ENCODE results near the gene ISLR.

ISLR gene

DNA sequence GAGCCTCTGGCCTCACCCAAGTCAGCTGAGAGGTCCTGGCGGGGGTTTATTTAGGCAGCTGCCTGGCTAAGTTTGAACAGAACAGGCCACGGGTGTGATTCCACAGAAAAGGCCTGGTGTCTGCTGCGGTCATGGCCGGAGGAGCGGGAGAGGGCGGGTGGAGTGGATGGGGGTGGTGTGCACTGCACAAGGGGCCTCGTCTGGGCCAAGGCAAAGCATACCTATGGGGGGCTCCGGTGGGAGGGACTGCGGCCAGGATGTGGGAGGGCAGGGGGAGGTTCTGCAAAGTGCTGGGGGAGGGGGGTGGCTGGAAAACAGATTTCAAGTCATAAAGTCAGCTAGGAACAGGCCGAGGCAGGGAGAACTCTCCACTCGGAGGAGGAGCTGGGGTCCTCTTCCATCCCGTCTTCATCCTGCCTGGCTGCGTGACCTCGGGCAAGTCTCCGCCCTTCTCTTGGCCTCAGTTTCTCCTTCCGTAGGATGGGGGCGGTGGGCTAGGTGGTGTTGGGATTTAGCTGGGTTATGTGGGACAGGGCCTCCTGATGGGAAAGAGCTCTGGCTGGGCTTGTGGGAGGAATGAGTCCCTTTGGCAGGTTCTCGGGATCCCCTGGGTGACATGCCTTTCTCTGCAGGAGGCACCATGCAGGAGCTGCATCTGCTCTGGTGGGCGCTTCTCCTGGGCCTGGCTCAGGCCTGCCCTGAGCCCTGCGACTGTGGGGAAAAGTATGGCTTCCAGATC lies 878 bp downstream of the ISLR start:
- FAIRE-seq = no peak

- no peak for FAIRE-seq
These were observed 1.4 kb downstream of the ISLR start for GRCh38 chr15:74174958-74175253.

- no peak for FAIRE-seq
These were observed 2.0 kb downstream of the ISLR start for GRCh38 chr15:74175271-74176191.

DNA sequence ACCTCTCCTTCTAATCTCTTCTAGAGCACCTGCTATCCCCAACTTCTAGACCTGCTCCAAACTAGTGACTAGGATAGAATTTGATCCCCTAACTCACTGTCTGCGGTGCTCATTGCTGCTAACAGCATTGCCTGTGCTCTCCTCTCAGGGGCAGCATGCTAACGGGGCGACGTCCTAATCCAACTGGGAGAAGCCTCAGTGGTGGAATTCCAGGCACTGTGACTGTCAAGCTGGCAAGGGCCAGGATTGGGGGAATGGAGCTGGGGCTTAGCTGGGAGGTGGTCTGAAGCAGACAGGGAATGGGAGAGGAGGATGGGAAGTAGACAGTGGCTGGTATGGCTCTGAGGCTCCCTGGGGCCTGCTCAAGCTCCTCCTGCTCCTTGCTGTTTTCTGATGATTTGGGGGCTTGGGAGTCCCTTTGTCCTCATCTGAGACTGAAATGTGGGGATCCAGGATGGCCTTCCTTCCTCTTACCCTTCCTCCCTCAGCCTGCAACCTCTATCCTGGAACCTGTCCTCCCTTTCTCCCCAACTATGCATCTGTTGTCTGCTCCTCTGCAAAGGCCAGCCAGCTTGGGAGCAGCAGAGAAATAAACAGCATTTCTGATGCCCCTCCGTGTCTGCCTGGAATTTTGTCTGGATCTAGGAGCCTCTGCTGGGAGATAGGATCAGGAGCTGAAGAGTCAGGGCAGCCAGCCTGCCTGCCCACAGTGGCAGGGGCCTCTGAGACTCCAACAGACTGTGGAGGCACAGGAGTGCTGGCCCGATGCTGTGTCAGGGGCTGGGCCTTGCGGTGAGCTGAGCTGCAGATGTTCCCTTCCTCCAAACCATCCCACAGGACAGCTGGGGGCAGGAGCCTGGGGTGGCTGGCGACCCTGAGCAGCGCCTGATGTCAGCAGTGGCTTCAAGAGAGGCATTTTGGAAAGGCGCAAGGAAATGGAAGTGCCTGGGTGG lies 3.0 kb downstream of the ISLR start:
- no peak for FAIRE-seq

DNA sequence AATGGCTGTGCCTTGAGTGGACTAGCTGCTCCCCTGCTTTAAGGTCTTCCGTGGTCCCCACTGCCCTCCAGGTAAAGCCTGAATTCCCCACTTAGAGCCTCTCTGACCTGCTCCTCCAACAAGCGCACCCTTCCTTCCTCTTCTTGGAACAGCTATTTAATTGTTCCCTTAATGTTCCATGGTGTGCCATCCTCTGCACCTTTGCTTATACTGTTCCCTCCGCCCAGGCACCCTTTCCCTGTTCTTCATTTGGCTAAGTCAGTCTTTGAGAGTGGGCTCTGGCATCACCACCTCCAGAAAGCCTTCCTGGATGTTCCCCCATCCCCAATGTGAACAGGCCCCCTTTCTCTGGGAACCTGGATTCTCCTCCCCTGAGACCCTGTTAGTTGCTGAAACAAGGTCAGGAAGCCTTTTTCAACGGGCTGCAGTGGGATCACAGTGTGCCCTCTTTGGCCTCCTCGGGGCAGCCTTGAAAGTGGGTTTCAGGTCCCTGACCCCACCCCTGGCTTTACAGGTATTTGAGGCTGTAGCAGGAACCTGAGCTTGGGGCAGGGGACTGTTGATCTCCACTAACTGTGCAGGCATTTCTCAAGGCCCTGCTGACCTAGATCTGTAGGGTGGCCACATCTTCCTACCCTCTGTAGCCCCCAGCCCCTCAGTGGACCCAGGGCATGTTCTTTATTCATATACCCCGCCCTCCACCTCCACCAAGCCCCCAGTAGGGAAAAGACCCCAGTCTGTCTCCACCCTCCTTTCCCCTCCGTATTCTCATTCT lies 5.0 kb downstream of the ISLR start:
- FAIRE-seq = no peak

- FAIRE-seq = no peak
These were observed 5.8 kb downstream of the ISLR start for GRCh38 chr15:74179101-74179841.

GRCh38 chr15:74179983-74180880 lies 6.7 kb downstream of the ISLR start:
- no peak for FAIRE-seq

- FAIRE-seq = no peak
These were observed 7.5 kb downstream of the ISLR start for GRCh38 chr15:74180881-74181602.

- FAIRE-seq = no peak
These were observed 8.6 kb downstream of the ISLR start for GRCh38 chr15:74182131-74182530.

- no peak for FAIRE-seq
These were observed 11.1 kb downstream of the ISLR start for GRCh38 chr15:74184582-74185091.

DNA sequence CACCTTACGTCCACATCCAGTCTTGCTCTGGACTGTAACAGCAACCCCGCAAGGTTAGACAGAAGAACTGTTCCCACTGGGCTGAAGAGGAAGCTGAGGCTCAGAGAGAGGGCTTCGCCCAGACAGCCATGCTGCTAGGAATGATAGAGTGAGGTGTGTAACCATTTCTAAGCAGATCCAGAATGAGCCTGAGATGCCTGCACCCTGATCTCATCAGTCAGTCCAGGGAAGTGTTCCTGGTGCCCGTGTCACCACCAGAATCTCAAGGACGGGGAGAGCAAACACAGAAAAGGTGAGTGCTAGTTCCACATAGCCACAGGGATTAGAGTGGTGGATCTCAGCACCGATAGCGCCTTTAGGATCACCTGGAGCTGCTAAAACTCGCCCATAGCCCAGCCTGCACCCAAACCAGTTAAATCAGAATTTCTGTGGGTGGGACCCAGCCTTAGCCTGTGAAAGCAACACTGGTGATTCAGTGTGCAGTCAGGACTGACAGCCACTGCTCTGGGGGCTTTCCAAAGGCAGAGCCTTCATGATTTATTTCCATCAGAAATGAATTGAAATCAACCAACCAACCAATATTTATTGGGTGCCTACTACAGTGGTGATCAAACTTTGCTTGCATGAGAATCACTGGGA lies 12.3 kb downstream of the ISLR start:
- no peak for FAIRE-seq

DNA sequence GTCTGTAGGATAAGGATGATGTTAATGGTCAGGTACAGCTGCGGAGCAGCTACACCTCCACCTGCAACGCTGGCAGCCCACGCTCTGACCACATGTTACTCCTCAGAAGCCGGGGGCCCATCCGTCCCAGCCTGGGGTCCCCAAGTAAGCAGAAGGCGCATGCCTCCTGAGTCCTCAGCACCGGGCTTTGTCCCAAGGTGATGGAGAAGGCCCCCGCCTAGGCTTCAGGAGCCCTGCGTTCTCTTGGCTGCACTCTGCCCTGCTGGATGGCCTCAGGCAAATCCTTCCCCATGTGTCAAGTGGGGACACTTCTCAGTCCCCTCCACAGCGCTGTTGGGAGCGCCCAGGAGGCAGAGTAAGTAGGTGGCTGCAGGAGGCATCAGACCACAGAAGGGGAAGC lies 14.7 kb downstream of the ISLR start:
- FAIRE-seq = no peak

DNA sequence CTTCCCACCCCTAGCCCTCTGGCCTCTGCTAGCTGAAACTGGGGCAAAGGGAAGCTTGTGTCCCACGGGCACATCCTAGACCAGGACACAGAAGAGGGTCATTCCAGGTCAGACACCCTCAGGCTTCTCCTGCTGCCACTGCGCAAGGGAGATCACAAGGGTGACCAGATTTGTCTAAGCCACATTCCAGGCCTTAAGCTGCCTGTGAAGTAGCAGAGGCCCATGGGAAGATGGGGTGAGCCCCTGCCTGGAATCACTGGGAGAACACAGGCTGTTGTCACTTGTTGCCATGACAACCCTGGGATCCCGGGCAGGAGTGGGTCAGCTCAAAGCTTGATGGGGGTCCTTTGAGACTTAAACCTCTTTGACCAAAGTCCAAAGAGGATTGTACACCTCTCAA lies 18.3 kb downstream of the ISLR start:
- no peak for FAIRE-seq

GRCh38 chr15:74192751-74193150 lies 19.2 kb downstream of the ISLR start:
- no peak for FAIRE-seq

DNA sequence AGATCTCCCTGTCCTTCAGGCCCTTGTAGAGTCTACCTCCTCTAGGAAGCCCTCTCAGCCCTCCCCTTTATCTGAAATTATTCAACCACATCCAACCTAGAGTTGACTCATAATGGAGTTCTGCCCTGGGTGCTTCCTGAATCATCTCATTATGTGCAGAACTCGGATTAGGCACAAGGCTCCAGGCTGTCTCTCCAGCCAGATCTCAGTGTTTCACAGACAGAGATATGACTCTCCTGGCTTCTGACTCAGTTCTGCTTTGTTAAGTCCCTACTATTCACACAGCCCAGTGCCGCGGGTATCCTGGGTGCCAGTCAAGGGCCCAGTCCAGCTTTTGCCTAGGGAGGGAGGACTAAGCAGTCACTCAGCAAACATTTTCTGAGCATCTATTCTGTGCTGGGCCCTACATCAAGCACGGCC lies 19.8 kb downstream of the ISLR start:
- FAIRE-seq = no peak

DNA sequence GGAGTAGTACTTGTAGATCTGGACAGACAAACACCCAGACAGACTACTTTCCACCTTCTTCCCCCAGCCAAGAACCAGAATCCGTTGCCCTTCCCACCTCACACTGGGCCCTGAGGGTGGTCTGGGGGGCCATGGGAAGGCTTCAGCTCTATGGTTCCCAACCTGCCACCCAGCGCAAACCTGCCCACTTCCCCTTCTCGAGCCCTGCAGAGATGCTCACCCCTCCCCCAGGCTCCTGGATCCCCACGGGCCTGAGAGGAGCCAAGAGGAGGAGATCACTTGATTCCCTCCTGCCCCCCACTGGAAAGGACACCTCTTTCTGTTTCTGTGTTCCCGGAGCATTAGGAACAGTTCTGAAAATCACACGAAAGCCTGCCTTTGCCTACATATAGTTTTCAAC lies 20.4 kb downstream of the ISLR start:
- FAIRE-seq = no peak

GRCh38 chr15:74194572-74195559 lies 21.4 kb downstream of the ISLR start:
- no peak for FAIRE-seq

- no peak for FAIRE-seq
These were observed 22.7 kb downstream of the ISLR start for GRCh38 chr15:74196175-74196574.

Measured in colon (tissue), 2 donors.